ENCODE measurements around the gene ASIC2. TPM values are rescaled to one million over a fixed set of nuclear protein-coding genes. Genes with fewer than 3 reads are reported as not detected.

ASIC2 gene
- total RNA-seq, 1 donor from 2014 or later: not detected

- no peak for DNase-seq (ENCODE audit: low spot score in 2 of 2)
- Histone ChIP-seq H3K27ac (no peak overlapping the region), H3K4me3 (no peak overlapping the region), H3K9me3 (no peaks in the 10 kb centered on the region), H3K27me3 (no peaks in the 10 kb centered on the region), H3K36me3 (no peaks in the 10 kb centered on the region), H3K4me1 (no peaks in the 10 kb centered on the region)
- intact Hi-C loops (cut with DNase I): no loop called here
- TF ChIP-seq CTCF (IDR thresholded peaks at IDR 0.05): no peak
Observed at GRCh38 chr17:33039874-33040273, 253.2 kb downstream of the ASIC2 start.

GRCh38 chr17:33038740-33039139, 254.4 kb downstream of the ASIC2 start:
- no peaks in the 10 kb centered on the region for H3K27me3 ChIP-seq
- H3K27ac ChIP-seq: no peak overlapping the region
- no peaks in the 10 kb centered on the region for H3K9me3 ChIP-seq
- no peak for DNase-seq (ENCODE audit: low spot score in 2 of 2)
- no peaks in the 10 kb centered on the region for H3K4me1 ChIP-seq
- intact Hi-C loops (cut with DNase I): no loop called here
- H3K36me3 ChIP-seq: no peaks in the 10 kb centered on the region
- peak in 2 of 3 experiments; percentile 42 to 56 for TF ChIP-seq CTCF (IDR thresholded peaks at IDR 0.05)
- H3K4me3 ChIP-seq: no peak overlapping the region

- DNase-seq (ENCODE audit: low spot score in 2 of 2): peak in 1 of 2 donors; percentile 24
- intact Hi-C loops (cut with DNase I): no loop called here
- H3K36me3 ChIP-seq: no peaks in the 10 kb centered on the region
- no peaks in the 10 kb centered on the region for H3K27me3 ChIP-seq
- no peaks in the 10 kb centered on the region for H3K9me3 ChIP-seq
- H3K4me1 ChIP-seq: no peaks in the 10 kb centered on the region
- TF ChIP-seq CTCF (IDR thresholded peaks at IDR 0.05): no peak
- H3K4me3 ChIP-seq: no peak overlapping the region
- H3K27ac ChIP-seq: no peak overlapping the region
Observed at GRCh38 chr17:33033176-33033575, 259.9 kb downstream of the ASIC2 start.

GRCh38 chr17:33028778-33029177, 264.3 kb downstream of the ASIC2 start:
- TF ChIP-seq CTCF (IDR thresholded peaks at IDR 0.05): peak in 1 of 3 experiments; percentile 28
- H3K4me3 ChIP-seq: no peak overlapping the region
- H3K9me3 ChIP-seq: no peaks in the 10 kb centered on the region
- no peaks in the 10 kb centered on the region for H3K4me1 ChIP-seq
- H3K36me3 ChIP-seq: no peaks in the 10 kb centered on the region
- H3K27me3 ChIP-seq: no peaks in the 10 kb centered on the region
- intact Hi-C loops (cut with DNase I): loop anchor here (10.0 kb wide), 1 partner anchor 646 kb away; no protein-coding TSS in a partner anchor
- H3K27ac ChIP-seq: no peak overlapping the region
- DNase-seq (ENCODE audit: low spot score in 2 of 2): no peak

- DNase-seq (ENCODE audit: low spot score in 2 of 2): peak in 1 of 2 donors; percentile 58
- TF ChIP-seq CTCF (IDR thresholded peaks at IDR 0.05): no peak
- no peak overlapping the region for H3K27ac ChIP-seq
- no peaks in the 10 kb centered on the region for H3K4me1 ChIP-seq
- no peaks in the 10 kb centered on the region for H3K27me3 ChIP-seq
- H3K4me3 ChIP-seq: no peak overlapping the region
- no peaks in the 10 kb centered on the region for H3K36me3 ChIP-seq
- H3K9me3 ChIP-seq: no peaks in the 10 kb centered on the region
- intact Hi-C loops (cut with DNase I): loop anchor here (10.0 kb wide), 1 partner anchor 647 kb away; no protein-coding TSS in a partner anchor
Observed at GRCh38 chr17:33028061-33028460, 265.0 kb downstream of the ASIC2 start.

All from ascending aorta (tissue), 2 donors.